Activated T-cell treated with anti-CD3 and anti-CD28 coated beads, Interleukin-2, amount 50 U/mL, for 4 hours (primary cell): Measurements from ENCODE around the gene OCA2. TPM values are rescaled to one million over a fixed set of nuclear protein-coding genes. Genes with fewer than 3 reads are reported as not detected.

ENCODE experiments used
- ATAC-seq, 2 donors: fragments of 200-7000 bp; cut with Tn5 transposase; one replicate each; pipeline ENCODE4 v1.10.0; 2021
- DNase-seq: peaks from one replicate; pipeline ENCODE4 v3.0.0-alpha.2; 2020
- H3K27me3 Mint-ChIP-seq: one replicate; pipeline ENCODE4 v1.8.0; 2021; ENCODE audit warnings: low read depth, mixed read lengths
- H3K36me3 Mint-ChIP-seq: one replicate; pipeline ENCODE4 v1.8.0; 2022; ENCODE audit warnings: mixed read lengths; ENCODE audit not compliant: insufficient read depth
- H3K4me1 Mint-ChIP-seq: one replicate; pipeline ENCODE4 v1.8.0; 2021; ENCODE audit warnings: low read depth, mixed read lengths
- H3K4me3 Mint-ChIP-seq: one replicate; pipeline ENCODE4 v1.8.0; 2021; ENCODE audit warnings: mild to moderate bottlenecking, moderate library complexity, mixed read lengths
- H3K9me3 Mint-ChIP-seq: one replicate; pipeline ENCODE4 v1.8.0; 2021; ENCODE audit warnings: mixed read lengths
- total RNA-seq, 3 donors: library from RNA; stranded (reverse); gene quantifications; one replicate each; pipeline ENCODE4 v1.2.1, GENCODE V29; 2021

The OCA2 gene
- total RNA-seq, 3 donors from 2014 or later = not detected

GRCh38 chr15:28005004-28005527, 94.0 kb downstream of the OCA2 start:
- Mint-ChIP-seq H3K27me3 (peaks cover 2% of the 10 kb centered on the region), H3K4me1 (no peaks in the 10 kb centered on the region), H3K9me3 (peaks cover 7% of the 10 kb centered on the region), H3K36me3 (no peaks in the 10 kb centered on the region), H3K4me3 (no peak overlapping the region)
- DNase-seq = no peak
- ATAC-seq = no peak

DNA sequence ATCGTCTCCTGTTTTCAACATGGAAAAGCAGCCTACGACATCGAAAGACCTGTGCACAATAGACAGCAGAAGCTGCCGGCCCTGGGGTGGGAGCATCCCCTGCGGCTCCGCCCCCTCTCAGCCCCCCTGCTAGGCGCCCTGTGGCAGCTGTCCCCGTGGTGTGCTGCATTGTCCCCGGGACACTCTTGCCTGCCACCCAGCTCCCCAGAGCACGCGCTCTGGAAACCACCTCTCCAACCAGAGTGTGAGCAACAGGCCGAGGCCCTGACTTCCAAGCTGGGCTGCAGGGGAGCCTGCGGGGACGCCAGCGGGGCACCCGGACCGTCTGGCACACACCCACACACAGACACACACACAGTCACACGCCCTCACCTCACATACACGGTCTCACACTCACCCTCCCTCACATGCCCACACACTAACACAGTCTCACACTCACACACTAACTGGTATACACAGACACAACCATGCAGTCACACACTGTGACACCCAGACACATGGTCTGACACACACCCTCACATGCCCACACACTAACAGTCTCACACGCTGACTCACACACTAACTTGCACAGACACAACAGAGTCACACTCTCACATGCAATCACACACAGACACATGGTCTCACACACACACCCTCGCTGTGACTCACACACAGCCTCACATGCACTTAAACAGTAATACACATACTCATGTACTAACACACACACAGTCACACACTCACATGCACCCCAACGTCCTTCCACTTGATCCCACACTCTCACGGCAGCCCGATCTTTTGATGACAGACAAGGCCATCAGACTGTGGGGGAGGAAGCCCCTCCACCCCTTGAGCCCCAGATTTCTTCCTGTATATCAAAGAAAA, 94.7 kb downstream of the OCA2 start:
- Mint-ChIP-seq H3K27me3 (peaks cover 2% of the 10 kb centered on the region), H3K4me3 (no peak overlapping the region), H3K4me1 (no peaks in the 10 kb centered on the region), H3K36me3 (no peaks in the 10 kb centered on the region), H3K9me3 (peaks cover 7% of the 10 kb centered on the region)
- DNase-seq (no peak), ATAC-seq (peak in 1 of 2 donors; percentile 23)

- H3K27me3 Mint-ChIP-seq = peaks cover 2% of the 10 kb centered on the region
- ATAC-seq = no peak
Observed at GRCh38 chr15:28003302-28004037, 95.6 kb downstream of the OCA2 start.

DNA sequence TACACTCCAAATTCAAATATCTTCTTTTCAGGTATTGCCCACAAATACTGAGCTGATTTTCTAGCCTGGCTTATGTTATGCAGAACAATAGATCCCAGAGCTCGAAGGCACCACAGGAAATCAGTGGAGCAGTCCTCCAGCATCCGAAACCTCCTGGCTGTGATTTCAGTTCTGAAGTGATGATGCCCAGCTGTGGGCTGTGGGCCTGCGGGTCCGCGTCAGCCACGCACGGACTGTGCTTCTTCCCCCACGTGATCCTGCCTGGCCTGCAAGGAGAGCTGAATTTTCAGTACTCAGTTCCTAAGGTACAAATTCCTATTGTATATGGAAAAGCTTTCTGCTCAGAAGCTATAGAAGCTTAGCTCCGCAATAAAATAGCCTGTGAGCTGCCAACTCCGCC, 96.2 kb downstream of the OCA2 start:
- ATAC-seq (no peak), DNase-seq (no peak)
- H3K4me1 Mint-ChIP-seq = no peaks in the 10 kb centered on the region
- H3K4me3 Mint-ChIP-seq = no peak overlapping the region
- H3K9me3 Mint-ChIP-seq = no peaks in the 10 kb centered on the region
- H3K36me3 Mint-ChIP-seq = no peaks in the 10 kb centered on the region
- H3K27me3 Mint-ChIP-seq = peaks cover 2% of the 10 kb centered on the region

More at GRCh38 chr15:28003302-28004037, 95.6 kb downstream of the OCA2 start:
- no peaks in the 10 kb centered on the region for H3K4me1 Mint-ChIP-seq
- peaks cover 6% of the 10 kb centered on the region for H3K9me3 Mint-ChIP-seq
- no peaks in the 10 kb centered on the region for H3K36me3 Mint-ChIP-seq
- no peak overlapping the region for H3K4me3 Mint-ChIP-seq
- DNase-seq = no peak

GRCh38 chr15:28002136-28002861, 96.8 kb downstream of the OCA2 start:
- Mint-ChIP-seq H3K36me3 (no peaks in the 10 kb centered on the region), H3K4me3 (no peak overlapping the region), H3K4me1 (no peaks in the 10 kb centered on the region), H3K9me3 (no peaks in the 10 kb centered on the region), H3K27me3 (peaks cover 2% of the 10 kb centered on the region)
- no peak for ATAC-seq
- no peak for DNase-seq

DNA sequence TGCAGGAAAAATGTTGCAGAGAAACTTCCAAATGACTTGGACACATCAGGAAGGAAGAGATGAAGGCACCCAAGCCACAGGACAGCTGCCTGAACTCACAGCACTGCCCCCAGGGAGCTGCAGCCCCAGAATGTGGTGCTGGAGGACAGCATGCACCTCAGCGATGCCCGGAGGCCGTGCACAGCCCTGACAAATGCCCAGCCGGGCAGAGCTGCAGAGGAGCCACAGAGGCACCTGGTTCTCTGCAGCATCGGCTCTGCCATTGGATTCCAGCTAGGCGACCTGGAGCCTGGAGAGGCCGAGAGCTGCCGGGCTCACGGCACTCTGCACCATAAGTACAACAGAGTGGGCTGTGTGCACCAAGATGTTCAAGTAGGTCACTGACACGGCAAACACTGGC, 97.5 kb downstream of the OCA2 start:
- H3K4me3 Mint-ChIP-seq = no peak overlapping the region
- H3K36me3 Mint-ChIP-seq = no peaks in the 10 kb centered on the region
- ATAC-seq = no peak
- H3K27me3 Mint-ChIP-seq = peaks cover 2% of the 10 kb centered on the region
- H3K4me1 Mint-ChIP-seq = no peaks in the 10 kb centered on the region
- DNase-seq = no peak
- H3K9me3 Mint-ChIP-seq = no peaks in the 10 kb centered on the region

- Mint-ChIP-seq H3K4me1 (no peaks in the 10 kb centered on the region), H3K9me3 (no peaks in the 10 kb centered on the region), H3K4me3 (no peak overlapping the region), H3K27me3 (peaks cover 8% of the 10 kb centered on the region), H3K36me3 (no peaks in the 10 kb centered on the region)
- ATAC-seq = no peak
- DNase-seq = no peak
Observed at GRCh38 chr15:27993996-27994780, 104.9 kb downstream of the OCA2 start.

- Mint-ChIP-seq H3K4me1 (no peaks in the 10 kb centered on the region), H3K27me3 (peaks cover 8% of the 10 kb centered on the region), H3K36me3 (no peaks in the 10 kb centered on the region), H3K4me3 (no peak overlapping the region), H3K9me3 (no peaks in the 10 kb centered on the region)
- no peak for DNase-seq
- ATAC-seq = no peak
Observed at GRCh38 chr15:27993544-27993943, 105.6 kb downstream of the OCA2 start.

DNA sequence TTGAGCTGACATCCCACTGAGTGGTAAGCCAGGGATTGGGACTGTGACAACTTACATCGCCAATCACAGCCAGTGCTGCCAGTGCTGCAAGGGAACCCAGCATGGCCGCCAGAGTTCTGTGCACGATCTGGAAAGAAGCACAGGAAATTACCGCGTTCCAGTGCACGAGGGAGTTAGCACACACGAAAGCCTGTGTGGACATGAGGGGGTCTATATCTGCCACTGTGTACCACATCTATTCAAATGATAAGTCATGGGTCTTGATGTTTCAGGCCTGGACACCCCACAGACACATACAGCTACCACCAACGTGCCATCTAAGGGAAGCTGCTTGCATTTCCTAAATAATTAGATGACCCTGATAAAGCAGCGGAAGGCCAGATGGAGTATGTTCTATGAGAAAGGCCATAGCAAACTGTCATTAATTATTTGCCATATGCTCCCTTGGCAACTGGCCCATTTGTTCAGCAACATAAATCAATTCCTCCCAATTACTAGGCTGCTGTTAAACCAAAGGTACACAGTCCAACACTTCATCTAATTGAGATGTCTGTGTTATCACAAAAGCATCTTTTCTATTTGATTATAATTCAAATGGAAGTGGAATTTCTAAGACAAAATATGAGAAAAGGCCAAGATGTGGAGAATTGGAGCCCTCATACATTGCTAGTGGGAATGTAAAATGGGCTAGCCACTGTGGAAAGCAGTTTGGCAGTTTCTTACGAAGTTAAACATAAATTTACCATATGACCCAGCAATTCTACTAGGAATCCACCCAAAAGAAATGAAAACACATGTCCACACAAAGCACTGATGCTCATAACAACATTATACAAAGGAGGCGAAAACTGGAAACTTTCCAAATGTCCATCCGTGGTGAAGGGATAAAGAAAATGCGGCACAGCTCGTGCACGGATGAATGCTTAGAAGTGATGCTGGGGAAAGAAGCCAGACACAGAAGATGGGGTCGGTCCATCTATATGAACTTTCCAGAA, 108.3 kb downstream of the OCA2 start:
- no peaks in the 10 kb centered on the region for H3K4me1 Mint-ChIP-seq
- DNase-seq (no peak), ATAC-seq (no peak)
- peaks cover 10% of the 10 kb centered on the region for H3K27me3 Mint-ChIP-seq
- no peak overlapping the region for H3K4me3 Mint-ChIP-seq
- H3K9me3 Mint-ChIP-seq = no peaks in the 10 kb centered on the region
- no peaks in the 10 kb centered on the region for H3K36me3 Mint-ChIP-seq

DNA sequence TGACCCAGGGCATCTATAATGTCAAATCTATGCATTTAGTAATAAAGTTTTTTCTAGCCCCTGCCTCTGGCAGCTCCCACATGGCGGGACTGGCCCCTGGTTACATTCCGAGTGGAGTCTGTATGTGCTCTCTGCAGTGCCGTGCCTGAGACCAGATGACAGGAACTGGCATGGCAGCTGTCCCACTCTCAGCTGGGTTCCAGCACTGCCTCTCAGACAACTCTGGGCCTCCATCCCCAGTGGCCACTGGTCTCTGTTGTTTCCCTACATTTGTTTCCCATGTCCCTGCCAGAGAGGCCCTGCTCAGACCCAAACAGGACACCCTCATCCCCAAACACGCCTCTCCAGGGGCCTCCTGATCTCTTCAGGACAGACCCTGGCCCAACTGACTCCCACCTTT, 109.3 kb downstream of the OCA2 start:
- Mint-ChIP-seq H3K4me3 (no peak overlapping the region), H3K4me1 (no peaks in the 10 kb centered on the region), H3K36me3 (no peaks in the 10 kb centered on the region), H3K9me3 (no peaks in the 10 kb centered on the region), H3K27me3 (peaks cover 10% of the 10 kb centered on the region)
- DNase-seq (no peak), ATAC-seq (no peak)

GRCh38 chr15:27989427-27989826, 109.7 kb downstream of the OCA2 start:
- no peaks in the 10 kb centered on the region for H3K9me3 Mint-ChIP-seq
- no peak overlapping the region for H3K4me3 Mint-ChIP-seq
- H3K36me3 Mint-ChIP-seq = no peaks in the 10 kb centered on the region
- H3K4me1 Mint-ChIP-seq = no peaks in the 10 kb centered on the region
- ATAC-seq (no peak), DNase-seq (no peak)
- H3K27me3 Mint-ChIP-seq = peaks cover 8% of the 10 kb centered on the region

GRCh38 chr15:27985099-27985498, 114.0 kb downstream of the OCA2 start:
- DNase-seq (no peak), ATAC-seq (no peak)
- no peaks in the 10 kb centered on the region for H3K36me3 Mint-ChIP-seq
- no peak overlapping the region for H3K4me3 Mint-ChIP-seq
- H3K9me3 Mint-ChIP-seq = no peaks in the 10 kb centered on the region
- peaks cover 8% of the 10 kb centered on the region for H3K27me3 Mint-ChIP-seq
- no peaks in the 10 kb centered on the region for H3K4me1 Mint-ChIP-seq

DNA sequence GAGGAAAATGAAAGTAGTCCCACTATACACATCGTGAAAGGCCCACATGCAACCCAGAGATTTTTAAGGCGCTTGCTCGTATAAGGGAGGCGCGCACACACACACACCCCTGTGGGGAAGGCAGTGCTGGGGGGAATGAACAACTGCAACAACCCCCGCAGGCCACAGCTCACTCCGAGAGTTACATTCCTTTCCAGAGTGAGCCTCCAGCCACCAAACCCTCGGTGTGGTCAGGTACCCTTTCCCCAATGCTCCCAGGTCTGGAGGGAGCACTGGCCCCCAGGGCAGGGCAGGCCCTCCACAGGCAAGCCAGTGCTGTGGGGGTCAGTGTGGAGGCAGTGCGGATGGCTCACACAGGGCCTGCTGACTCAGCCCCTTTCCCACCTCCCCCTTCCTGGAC, 115.6 kb downstream of the OCA2 start:
- Mint-ChIP-seq H3K27me3 (peaks cover 8% of the 10 kb centered on the region), H3K4me1 (no peaks in the 10 kb centered on the region), H3K9me3 (no peaks in the 10 kb centered on the region), H3K4me3 (no peak overlapping the region), H3K36me3 (no peaks in the 10 kb centered on the region)
- no peak for ATAC-seq
- no peak for DNase-seq
